ENCODE results near the gene APOL1. TPM values are rescaled to one million over a fixed set of nuclear protein-coding genes. Genes with fewer than 3 reads are reported as not detected.
"Not testable (repeated sequence)": the region's sequence is repeated elsewhere in the genome, so short reads cannot be mapped to it uniquely, and the experiment has no call there.

APOL1 gene
- total and polyA plus RNA-seq, 9 of the 15 experiments (the other 6 are each of a cell fraction or from before 2014, with no cell fraction given), result 2.5 to 9.7 (median 5.6) TPM

- TF ChIP-seq SMARCA4 (IDR thresholded peaks at IDR 0.05), result no peak
- no peak for TF ChIP-seq KDM2B (CRISPR knock-in tag; IDR thresholded peaks at IDR 0.05)
- TF ChIP-seq CTCFL (IDR thresholded peaks at IDR 0.05; ENCODE audit: borderline replicate concordance, insufficient read depth, low read depth, low read length, poor library complexity, severe bottlenecking), result no peak
- no peak for TF ChIP-seq DMBX1 (CRISPR knock-in tag; IDR thresholded peaks at IDR 0.05; ENCODE audit: borderline replicate concordance)
- TF ChIP-seq MITF (IDR thresholded peaks at IDR 0.05), result no peak
Observed at GRCh38 chr22:36228944-36229343, 24.0 kb upstream of the APOL1 start (continued).

GRCh38 chr22:36229649-36230048 is 23.3 kb upstream of the APOL1 start:
- H3K4me2 ChIP-seq (ENCODE audit: insufficient read depth, low read length); H3K9me3 ChIP-seq (replicated peaks; ENCODE audit: control insufficient read depth, insufficient read depth, low read depth, low read length); H3K4me1 ChIP-seq (replicated peaks in 1 of 2; ENCODE audit: control insufficient read depth in 2 of 2, insufficient read depth in 2 of 2, low read length in 2 of 2); in situ Hi-C loops (cut with MboI); H3K9me1 ChIP-seq (ENCODE audit: control insufficient read depth, insufficient read depth, low read length); intact Hi-C loops (cut with micrococcal nuclease); H3K79me2 ChIP-seq (ENCODE audit: control insufficient read depth, insufficient read depth, low read length); H3K9ac ChIP-seq (ENCODE audit: insufficient read depth in 1 of 2, low read depth in 2 of 2, low read length in 2 of 2); CTCF ChIA-PET (ENCODE audit: low intra/inter-chr PET ratio); H3K27ac ChIP-seq (ENCODE audit: extremely low read depth, low read depth, low read length); BruUV-seq (replicated peaks); H2AFZ ChIP-seq (ENCODE audit: low read depth, low read length); FAIRE-seq; DNase-seq (ENCODE audit: extremely low read depth in 1 of 4, low spot score in 3 of 4); H4K20me1 ChIP-seq (replicated peaks; ENCODE audit: control insufficient read depth, insufficient read depth, low read length); H3K27me3 ChIP-seq (ENCODE audit: control insufficient read depth in 2 of 2, insufficient read depth in 2 of 2, low read length in 2 of 2); ATAC-seq; H3K4me3 ChIP-seq: not testable (repeated sequence)
- WGBS (ENCODE audit: insufficient coverage, low coverage, missing lambda C conversion rate), result 50% methylated on average over 2 of the region's 3 CpGs
- POLR2A ChIA-PET, result interaction anchor here (1.0 kb wide), 1 partner anchor 9 kb away, joined by 3 read pairs; no protein-coding TSS in a partner anchor
- H3K36me3 ChIP-seq (ENCODE audit: control insufficient read depth, insufficient read depth, low read length), result peaks cover 21% of the 10 kb centered on the region; the same call in 1 of the 3 replicates

All from K562 (cell line).